ENCODE measurements around the gene GSTCD.

DNA sequence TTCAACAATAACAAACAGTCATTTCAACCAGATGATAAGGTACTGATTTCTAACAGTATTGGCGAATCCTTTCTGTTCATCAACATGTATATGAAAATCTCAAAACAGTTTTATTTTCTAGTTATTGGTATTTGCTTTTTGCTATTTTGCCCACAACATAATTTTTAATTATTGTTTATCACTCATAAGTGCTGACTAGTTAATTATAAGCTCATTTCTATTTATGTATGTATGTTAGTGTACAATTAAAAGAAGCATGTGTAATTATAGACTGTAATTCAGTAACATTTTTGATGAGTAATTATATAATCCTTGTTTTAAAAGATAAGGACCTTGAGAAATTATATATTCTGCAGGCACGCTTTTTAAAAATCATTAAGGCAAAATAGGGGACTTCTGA, 119.5 kb downstream of the GSTCD start:
- TF ChIP-seq, protein P1, sequence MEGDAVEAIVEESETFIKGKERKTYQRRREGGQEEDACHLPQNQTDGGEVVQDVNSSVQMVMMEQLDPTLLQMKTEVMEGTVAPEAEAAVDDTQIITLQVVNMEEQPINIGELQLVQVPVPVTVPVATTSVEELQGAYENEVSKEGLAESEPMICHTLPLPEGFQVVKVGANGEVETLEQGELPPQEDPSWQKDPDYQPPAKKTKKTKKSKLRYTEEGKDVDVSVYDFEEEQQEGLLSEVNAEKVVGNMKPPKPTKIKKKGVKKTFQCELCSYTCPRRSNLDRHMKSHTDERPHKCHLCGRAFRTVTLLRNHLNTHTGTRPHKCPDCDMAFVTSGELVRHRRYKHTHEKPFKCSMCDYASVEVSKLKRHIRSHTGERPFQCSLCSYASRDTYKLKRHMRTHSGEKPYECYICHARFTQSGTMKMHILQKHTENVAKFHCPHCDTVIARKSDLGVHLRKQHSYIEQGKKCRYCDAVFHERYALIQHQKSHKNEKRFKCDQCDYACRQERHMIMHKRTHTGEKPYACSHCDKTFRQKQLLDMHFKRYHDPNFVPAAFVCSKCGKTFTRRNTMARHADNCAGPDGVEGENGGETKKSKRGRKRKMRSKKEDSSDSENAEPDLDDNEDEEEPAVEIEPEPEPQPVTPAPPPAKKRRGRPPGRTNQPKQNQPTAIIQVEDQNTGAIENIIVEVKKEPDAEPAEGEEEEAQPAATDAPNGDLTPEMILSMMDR (tag by site-specific recombination; IDR thresholded peaks at IDR 0.05), result no peak
- no peak for TF ChIP-seq ZSCAN30 (tag by site-specific recombination; IDR thresholded peaks at IDR 0.05)
- TF ChIP-seq ZNF473 (tag by site-specific recombination; IDR thresholded peaks at IDR 0.05), result no peak
- no peak for TF ChIP-seq REST (tag by site-specific recombination; IDR thresholded peaks at IDR 0.05)
- TF ChIP-seq ZNF274 (IDR thresholded peaks at IDR 0.05; ENCODE audit: low read length), result no peak
- TF ChIP-seq ZNF274 (tag by site-specific recombination; IDR thresholded peaks at IDR 0.05; ENCODE audit: borderline replicate concordance), result no peak
- no peak for TF ChIP-seq ZNF548 (tag by site-specific recombination; IDR thresholded peaks at IDR 0.05)
